Measurements from ENCODE around the gene CLCN4.

DNA sequence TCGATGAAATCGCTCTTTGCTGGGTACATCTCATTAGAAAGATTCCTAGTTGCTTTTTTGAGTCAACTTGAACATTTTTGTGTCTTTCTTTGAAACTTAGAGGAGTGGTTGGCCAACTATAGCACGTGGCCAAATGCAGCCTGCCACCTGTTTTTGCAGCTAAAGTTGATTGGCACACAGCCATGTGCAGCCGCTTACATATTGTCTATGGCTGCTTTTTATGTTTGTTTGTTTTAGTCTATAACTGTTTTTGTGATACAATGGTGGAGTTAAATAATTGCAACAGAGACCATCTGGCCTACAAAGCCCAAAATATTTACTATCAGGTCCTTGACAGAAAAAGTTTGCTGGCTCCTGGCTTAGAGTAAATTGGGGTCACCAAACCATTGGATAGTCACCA, 86.3 kb downstream of the CLCN4 start:
- TF ChIP-seq RCOR1 (conservative IDR thresholded peaks at IDR 0.05; ENCODE audit: low read depth, low read length) (no peak), CEBPB (IDR thresholded peaks at IDR 0.05; ENCODE audit: borderline replicate concordance in 1 of 2, low read depth in 2 of 2, low read length in 2 of 2) (no peak), JUND (IDR thresholded peaks at IDR 0.05; ENCODE audit: low read depth, low read length) (no peak), EZH2 (IDR thresholded peaks at IDR 0.05; ENCODE audit: borderline replicate concordance, control insufficient read depth, low read depth, low read length) (no peak), BHLHE40 (IDR thresholded peaks at IDR 0.05; ENCODE audit: borderline replicate concordance in 1 of 2, low read depth in 2 of 2, low read length in 1 of 2) (no peak), RAD21 (IDR thresholded peaks at IDR 0.05; ENCODE audit: insufficient read depth, low read depth, low read length) (no peak)
- TF ChIP-seq, protein P1, sequence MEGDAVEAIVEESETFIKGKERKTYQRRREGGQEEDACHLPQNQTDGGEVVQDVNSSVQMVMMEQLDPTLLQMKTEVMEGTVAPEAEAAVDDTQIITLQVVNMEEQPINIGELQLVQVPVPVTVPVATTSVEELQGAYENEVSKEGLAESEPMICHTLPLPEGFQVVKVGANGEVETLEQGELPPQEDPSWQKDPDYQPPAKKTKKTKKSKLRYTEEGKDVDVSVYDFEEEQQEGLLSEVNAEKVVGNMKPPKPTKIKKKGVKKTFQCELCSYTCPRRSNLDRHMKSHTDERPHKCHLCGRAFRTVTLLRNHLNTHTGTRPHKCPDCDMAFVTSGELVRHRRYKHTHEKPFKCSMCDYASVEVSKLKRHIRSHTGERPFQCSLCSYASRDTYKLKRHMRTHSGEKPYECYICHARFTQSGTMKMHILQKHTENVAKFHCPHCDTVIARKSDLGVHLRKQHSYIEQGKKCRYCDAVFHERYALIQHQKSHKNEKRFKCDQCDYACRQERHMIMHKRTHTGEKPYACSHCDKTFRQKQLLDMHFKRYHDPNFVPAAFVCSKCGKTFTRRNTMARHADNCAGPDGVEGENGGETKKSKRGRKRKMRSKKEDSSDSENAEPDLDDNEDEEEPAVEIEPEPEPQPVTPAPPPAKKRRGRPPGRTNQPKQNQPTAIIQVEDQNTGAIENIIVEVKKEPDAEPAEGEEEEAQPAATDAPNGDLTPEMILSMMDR (IDR thresholded peaks at IDR 0.05 in 2 of 3, conservative IDR thresholded peaks at IDR 0.05 in 1 of 3; ENCODE audit: control insufficient read depth in 2 of 3, extremely low read depth in 1 of 3, insufficient read depth in 1 of 3, low read depth in 3 of 3, low read length in 3 of 3): no peak

Data from GM12878 (cell line).